HG02759 (cell line): ENCODE results near the gene SLC2A5.
"Not testable (repeated sequence)": the region's sequence is repeated elsewhere in the genome, so short reads cannot be mapped to it uniquely, and the experiment has no call there.

Experiments
- ATAC-seq: cut with Tn5 transposase; IDR thresholded peaks from one replicate; pipeline ENCODE4 v1.9.1; 2021; ENCODE audit warnings: mild to moderate bottlenecking, moderate library complexity; ENCODE audit not compliant: unreplicated experiment

Gene SLC2A5

DNA sequence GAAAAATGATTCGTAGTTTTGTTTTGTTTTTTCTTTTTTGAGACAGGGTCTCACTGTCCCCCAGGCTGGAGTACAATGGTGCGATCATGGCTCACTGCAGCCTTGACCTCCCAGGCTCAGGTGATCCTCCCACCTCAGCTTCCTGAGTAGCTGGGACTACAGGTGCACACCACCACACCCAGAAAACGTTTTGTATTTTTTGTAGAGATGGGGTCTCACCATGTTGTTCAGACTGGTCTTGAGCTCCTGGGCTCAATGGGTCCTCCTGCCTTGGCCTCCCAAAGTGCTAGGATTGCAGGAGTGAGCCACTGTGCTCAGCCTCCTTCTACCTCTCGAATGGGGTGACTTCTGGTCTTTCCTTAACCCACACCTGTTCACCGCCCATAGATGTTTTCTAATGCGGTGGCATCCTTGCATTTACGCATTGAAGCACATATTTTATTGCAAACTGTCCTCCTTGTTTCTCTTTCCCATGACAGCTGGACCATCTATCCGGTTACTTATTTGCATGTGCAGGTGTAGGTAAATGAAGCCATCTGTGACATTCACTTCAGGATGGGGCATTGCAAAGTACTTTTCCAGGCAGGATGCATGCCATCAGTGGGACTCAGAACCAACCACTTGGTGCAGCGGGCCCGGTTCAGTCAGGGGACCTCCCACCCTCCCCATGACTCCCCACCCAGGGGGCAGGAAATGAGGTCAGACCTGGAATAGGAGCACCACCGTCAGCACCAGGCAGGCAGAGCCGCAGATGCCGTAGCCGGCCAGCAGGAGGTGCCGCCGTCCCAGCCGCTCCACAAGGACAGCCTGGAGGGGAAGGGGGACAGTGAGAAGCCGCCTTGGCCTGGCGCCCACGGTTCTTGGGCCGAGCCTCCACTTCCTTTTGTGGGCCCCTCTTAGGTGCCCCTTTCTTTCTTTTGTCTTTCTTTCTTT is 59.7 kb downstream of the SLC2A5 start:
- ATAC-seq: no peak

DNA sequence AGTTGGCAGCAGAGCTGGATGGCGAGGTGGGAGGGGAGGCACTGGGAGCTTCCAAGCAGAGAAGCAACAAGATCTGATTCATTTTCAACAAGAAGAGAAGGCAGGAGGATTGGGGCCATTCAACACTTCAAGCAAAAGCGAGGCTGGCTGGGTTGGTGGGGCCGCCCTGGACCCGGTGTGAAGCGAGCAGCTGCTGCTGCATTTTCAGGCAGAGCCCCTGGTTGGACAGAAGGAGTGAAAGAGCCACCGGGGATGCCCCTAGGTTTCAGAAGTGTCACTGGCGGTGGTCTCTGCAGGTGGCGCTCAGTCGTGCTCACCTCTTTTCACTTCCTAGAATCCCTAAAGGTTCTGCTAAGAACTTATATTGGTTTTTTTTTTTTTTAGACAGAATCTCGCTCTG is 61.2 kb downstream of the SLC2A5 start:
- ATAC-seq: no peak

DNA sequence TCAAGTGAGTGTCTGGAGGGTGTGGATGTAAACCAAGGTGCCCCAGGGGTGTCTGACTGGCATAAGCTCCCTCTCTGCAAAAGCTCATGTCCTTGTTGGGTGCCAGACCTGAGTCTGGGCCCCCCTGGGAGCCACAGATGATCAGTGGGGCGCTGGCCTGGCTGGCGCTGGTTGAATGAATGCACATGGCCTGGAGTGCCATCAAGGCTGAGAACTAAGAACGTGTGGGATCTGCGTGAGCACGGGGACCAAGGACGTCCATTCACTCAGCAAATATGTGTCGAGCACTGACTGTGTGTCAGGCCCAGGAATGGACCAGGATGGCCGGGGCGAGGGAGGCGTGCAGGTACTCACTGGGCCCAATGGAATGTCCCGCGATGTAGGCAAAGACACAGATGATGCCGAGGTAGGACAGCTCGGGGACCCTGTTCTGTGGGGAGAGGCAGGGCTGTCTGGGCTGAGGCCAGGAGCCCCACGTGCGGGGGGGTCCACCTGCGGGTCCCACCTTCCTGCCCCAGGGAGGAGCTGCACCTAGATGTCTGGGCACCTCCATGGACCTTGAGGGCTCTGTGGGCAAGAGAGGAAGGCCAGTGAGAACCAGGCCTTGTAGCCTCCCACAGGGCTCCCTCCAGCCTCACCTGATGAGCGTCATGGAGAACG is 62.3 kb downstream of the SLC2A5 start:
- ATAC-seq: no peak

DNA sequence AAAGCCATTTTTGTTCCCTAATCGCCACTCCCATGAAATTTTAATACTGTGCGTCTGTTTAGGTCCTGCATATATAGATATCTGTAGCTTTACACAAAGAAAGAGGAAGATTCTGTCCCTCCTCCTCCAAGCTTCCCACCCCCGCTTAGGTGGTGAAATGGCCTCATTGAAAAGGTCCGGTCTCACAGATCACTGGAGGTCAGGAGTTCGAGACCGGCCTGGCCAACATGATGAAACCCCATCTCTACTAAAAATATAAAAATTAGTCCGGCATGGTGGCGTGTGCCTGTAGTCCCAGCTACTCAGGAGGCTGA is 64.1 kb downstream of the SLC2A5 start:
- ATAC-seq: no peak

DNA sequence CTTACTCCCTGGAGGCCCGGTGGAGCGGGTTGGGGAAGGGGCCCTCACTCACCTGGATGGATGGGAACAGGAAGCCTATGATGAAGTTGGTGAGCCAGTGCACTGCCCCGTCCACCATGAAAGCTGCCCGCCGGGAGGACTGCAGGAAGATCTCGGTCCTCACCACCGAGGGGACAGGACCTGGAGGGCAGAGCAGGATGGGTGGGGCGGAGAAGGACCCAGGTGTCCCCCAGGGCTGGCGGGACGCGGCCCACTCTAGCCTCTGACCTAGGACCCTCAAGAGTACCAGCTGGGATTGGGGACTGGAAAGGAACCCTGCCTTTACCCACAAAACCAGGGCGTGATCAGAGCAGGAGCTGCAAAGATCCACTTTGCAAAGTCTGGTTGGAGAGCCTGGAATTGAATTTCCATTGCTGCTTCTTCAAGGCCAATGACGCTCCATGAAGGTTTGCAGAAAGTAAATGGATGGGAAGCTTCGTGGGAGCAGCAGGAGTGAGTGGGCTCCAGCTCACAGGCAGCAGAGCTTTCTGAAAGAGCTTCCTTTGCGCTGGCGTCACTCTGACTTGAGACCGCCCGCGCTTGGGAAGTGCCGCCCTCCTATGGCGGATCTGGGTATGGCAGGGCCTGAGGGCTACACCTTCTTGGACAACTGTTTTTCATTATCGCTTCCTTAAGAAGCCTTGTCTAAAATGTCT is 64.6 kb downstream of the SLC2A5 start:
- no peak for ATAC-seq

DNA sequence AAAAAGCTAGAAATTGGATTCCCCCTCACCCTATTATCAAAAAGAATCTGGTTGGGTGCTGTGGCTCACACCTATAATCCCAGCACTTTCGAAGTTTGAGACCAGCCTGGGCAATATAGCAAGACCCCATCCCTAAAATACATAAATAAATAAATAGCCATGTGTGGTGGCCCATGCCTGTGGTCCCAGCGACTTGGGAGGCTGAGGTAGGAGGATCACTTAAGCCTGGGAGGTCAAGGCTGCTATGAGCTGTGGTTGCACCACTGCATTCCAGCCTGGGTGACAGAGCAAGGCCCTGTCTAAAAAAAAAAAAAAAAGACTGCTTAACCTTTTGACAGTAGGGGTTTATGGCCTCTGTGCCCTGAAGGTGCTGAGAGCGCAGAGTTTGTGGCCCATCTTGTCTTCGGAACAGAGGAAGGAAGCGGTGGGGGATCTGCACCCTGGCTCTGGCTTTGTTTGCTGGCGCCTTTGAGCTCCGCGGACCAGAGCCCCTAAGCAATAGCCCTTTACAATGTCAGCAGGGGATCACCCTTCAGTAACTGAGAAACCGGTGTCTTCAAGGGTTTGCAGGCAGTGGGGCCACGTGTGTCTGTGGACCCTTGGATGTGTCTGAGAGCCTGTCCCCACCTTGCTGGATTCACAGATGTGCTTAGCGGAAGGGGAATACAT is 65.3 kb downstream of the SLC2A5 start:
- no peak for ATAC-seq

DNA sequence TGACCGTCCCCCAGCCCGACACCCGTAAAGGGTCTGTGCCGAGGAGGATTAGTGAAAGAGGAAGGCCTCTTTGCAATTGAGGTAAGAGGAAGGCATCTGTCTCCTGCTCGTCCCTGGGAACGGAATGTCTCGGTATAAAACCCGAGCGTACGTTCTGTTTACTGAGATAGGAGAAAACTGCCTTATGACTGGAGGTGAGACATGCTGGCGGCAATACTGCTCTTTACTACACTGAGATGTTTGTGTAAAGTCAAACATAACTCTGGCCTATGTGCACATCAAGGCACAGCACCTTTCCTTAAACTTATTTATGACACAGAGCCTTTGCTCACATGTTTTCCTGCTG is 67.2 kb downstream of the SLC2A5 start:
- not testable (repeated sequence) for ATAC-seq

DNA sequence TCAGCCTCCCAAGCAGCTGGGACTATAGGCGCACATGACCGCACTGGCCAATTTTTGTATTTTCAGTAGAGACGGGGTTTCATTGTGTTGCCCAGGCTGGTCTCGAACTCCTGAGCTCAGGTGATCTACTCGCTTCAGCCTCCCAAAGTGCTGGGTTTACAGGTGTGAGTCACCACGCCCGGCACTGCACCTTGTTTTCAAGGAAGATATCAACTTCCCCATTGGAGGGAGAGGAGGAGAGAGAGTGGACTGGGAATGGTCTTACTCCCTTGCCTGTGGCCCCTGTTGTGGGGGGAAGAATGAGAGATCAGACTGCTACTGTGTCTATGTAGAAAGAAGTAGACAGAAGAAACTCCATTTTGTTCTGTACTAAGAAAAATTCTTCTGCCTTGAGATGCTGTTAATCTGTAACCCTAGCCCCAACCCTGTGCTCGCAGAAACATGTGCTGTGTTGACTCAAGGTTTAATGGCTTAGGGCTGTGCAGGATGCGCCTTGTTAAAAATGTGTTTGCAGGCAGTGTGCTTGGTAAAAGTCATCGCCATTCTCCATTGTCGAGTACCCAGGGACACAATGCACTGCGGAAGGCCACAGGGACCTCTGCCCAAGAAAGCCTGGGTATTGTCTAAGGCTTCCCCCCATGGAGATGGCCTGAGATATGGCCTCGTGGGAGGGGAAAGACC is 67.8 kb downstream of the SLC2A5 start:
- not testable (repeated sequence) for ATAC-seq

DNA sequence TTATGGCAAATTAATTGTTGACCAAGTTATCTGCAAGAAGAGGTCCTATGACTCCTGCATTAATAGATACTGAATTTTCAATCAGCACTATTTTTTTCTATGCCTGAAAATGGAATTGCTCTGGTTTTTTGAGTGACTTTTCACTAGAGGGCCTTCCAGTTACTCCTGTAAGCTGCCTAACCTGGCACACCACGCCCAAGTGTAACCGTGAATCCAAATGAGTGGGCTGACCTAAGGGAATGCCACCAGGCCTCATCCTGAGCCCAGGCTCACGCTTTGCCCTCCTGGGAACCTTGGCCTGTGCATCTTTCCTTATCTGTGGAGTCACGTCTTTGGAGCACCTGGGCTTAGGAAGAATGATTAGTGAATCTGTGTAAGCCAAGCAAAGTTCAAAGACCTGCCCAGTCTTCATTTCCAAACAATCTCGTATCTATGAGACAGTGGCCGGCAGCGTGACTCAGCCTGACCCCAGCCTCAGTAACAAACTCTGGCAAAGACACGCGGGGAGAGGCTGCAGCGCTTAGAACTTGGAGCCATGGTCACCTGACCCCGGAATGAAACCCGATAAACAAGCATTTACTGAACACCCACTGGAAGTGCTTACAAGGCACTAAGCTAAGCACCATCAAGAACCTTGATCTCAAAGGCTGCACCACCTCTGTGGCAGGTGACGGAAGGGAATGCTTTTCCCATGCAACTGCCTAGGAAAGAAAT is 75.3 kb downstream of the SLC2A5 start:
- not testable (repeated sequence) for ATAC-seq

DNA sequence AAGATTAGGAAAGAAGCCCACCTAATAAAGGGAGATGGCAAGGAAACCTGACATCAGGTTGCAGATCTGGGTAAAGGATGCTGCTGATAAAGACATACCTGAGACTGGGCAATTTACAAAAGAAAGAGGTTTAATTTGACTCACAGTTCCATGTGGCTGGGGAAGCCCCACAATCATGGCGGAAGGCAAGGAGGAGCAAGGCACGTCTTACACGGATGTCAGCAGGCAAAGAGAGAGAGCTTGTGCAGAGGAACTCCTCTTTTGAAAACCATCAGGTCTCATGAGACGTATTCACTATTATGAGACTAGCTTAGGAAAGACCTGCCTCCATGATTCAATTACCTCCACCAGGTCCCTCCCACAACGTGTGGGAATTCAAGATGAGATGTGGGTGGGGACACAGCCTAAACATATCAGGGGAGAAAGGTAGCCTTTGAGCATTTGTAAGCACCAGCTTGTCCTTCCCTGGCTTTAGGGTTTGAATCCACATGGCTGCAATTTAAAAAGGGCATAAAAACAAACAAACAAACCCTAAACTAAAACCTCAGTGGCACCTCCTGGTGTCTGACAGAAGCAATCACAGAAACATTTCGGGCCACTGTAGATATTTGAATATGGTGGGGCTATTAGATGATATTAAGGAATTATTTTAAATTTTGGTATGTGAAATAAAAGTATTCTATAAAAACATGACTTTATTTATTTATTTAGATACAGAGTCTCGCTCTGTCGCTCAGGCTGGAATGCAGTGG is 76.3 kb downstream of the SLC2A5 start:
- ATAC-seq: no peak

DNA sequence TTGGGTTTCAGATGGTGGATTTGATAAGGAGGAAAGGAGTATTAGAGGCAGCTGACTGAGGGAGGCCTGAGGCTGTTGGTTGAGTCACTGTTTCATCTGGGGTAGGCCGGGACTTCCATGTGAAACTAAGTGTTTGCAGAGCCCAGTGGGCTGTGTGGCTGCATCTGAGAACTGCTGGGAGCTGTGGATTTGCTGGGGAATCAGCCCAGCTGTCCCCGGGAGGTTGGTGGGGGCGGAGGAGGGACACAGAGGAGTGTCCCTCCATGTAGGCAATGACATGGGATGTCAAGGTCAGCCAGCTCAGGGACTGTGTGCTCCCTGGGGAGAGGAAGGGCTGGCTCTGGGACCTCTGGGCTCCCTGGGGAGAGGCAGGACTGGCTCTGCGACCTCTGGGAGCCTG is 79.6 kb downstream of the SLC2A5 start:
- no peak for ATAC-seq

DNA sequence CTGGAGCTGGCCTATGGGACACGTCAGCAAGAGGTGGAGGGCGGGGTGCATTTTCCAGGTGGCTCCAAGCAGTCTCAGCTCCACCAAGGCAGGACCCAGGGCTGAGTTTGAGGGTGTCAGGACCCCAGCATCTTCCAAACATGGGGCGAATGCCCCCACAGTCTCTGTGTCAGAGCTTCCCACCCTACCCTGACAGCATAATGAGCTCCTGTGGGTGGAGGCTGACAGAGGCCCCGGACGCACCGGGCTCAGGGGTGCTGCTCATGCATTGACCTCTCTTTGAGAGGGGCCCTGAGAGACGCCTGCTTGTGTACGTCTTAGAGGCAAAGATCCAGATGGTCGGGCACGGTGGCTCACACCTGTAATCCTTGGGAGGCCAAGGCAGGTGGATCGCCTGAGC is 80.4 kb downstream of the SLC2A5 start:
- no peak for ATAC-seq

DNA sequence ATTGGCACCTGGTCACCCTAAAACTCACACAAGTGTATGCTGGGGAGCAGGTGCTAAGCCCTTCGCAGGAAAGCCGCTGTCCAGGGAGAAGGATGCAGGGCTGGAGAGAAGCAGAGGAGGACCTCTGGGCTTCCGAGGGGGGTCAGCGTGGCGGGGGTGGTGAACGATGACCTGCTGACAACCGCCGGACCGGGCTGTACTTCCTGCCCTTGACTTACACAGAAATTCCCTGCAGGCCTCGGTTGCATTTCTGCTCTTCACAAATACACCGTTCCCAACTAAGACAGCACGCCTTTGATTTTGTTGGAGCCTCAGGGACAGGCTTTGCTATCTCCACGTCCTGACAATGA is 80.8 kb downstream of the SLC2A5 start:
- ATAC-seq: no peak

DNA sequence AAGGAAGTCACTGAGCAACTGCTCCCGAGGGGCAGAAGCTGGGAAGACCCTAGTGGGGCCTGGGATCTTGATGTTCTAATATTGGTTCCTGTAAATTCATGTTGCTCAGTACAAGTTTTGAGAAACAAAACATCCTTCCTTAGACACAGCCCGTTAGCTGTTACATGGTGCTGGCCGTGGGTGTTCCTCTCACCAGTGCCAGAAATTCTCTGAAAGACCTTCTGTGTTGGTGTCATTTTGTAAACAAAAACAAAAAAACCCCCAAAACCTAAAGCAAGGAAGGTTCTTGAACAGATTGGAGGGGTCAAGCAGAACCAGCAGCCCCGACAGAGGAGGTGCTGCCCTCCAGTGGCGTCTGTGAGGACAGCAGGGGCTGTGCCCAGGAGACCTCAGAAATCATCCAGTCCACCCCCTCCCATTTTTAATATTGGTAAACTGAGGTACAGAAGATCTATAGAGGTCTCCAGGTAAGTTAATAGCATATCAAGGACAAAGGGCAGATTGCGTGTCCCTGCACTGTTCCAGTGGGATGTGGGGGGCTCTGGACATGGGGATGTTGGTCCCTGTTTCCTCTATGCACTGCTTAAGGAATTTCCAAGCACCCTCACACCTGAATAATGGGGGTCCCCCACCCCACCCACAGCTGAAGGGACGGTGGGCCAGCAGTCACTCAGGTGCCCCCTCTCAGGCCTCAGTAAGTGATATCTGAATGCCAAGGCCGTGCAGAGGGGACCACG is 81.4 kb downstream of the SLC2A5 start:
- no peak for ATAC-seq

DNA sequence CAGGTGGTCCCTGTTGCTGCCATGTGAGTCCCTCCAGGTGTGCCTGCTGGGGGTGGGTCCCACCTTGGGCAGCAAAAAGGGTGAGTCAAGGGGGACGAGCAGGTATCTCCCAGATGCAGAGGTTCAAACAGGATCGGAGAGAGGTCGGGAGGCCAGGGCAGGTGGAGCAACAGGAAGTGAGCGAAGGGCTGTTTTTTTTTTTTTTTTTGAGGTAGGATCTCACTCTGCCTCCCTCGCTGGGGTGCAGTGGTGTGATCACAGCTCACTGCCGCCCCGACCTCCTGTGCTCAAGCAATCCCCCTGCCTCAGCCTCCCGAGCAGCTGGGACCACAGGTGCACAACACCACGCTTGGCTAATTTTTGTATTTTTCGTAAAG is 82.6 kb downstream of the SLC2A5 start:
- no peak for ATAC-seq

DNA sequence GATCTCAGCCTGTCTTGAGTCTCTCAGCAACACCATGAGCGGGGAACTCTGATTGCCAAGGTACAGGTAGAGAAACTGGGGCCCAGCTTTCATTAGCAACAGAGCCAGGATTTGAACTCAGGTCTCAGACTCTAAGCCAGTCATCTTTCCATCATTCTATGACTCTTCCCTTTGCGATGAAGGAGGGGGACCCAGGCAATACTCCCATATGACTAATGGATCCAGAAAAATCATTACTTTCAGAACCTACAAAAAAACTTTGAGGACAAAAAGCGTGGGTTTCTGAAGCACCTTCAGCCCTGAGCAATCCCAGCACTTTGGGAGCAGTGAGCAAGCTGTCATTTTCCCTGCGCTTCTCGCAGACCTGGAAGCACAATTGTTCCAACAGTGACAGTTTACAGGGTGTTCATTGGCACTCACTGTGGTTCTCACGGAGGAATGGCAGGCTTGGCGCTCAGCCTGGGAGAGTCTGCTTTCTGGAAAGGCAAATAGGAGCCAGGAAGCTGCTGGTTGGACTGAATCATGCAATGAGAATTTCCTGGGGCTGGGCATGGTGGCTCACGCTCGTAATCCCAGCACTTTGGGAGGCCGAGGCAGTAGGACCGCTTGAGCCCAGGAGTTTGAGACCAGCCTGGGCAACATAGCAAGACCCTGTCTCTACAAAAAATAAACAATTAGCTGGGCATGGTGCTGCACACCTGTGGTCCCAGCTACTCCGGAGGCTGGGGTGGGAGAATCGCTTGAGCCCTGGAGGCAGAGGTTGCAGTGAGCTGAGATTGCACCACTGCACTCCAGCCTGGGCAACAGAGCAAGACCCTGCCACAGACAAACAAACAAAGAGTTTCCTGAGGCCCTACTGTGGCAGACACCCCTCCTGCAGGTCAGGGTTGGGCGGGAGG is 83.3 kb downstream of the SLC2A5 start:
- ATAC-seq: no peak
